GM21576 (cell line): Measurements from ENCODE around the gene CAVIN2.

Experiments used
- ATAC-seq: cut with Tn5 transposase; IDR thresholded peaks from one replicate; pipeline ENCODE4 v1.9.1; 2021; ENCODE audit warnings: mild to moderate bottlenecking, moderate library complexity; ENCODE audit not compliant: unreplicated experiment

Gene CAVIN2

GRCh38 chr2:191846515-191847476 lies at the start of gene CAVIN2:
Gene CAVIN2 (minus strand): TSS chr2:191847088. CDS start chr2:191846925, 163 bp downstream.
- ATAC-seq: peak; percentile 45

GRCh38 chr2:191895743-191896142 lies 48.9 kb upstream of the CAVIN2 start:
- ATAC-seq: no peak

GRCh38 chr2:191895195-191895594 lies 48.3 kb upstream of the CAVIN2 start:
- no peak for ATAC-seq

GRCh38 chr2:191894681-191895147 lies 47.8 kb upstream of the CAVIN2 start:
- no peak for ATAC-seq

- ATAC-seq: no peak
These were observed 45.5 kb upstream of the CAVIN2 start for GRCh38 chr2:191892391-191892790.

GRCh38 chr2:191891656-191892055 lies 44.8 kb upstream of the CAVIN2 start:
- no peak for ATAC-seq

GRCh38 chr2:191889931-191890330 lies 43.0 kb upstream of the CAVIN2 start:
- no peak for ATAC-seq

GRCh38 chr2:191888400-191889166 lies 41.7 kb upstream of the CAVIN2 start:
- no peak for ATAC-seq

GRCh38 chr2:191885650-191886049 lies 38.8 kb upstream of the CAVIN2 start:
- no peak for ATAC-seq

- ATAC-seq: no peak
These were observed 38.2 kb upstream of the CAVIN2 start for GRCh38 chr2:191885098-191885497.

GRCh38 chr2:191881982-191882816 lies 35.3 kb upstream of the CAVIN2 start:
- ATAC-seq: no peak

GRCh38 chr2:191878548-191879279 lies 31.8 kb upstream of the CAVIN2 start:
- ATAC-seq: no peak

GRCh38 chr2:191877875-191878274 lies 31.0 kb upstream of the CAVIN2 start:
- ATAC-seq: no peak

GRCh38 chr2:191875859-191876258 lies 29.0 kb upstream of the CAVIN2 start:
- ATAC-seq: no peak

GRCh38 chr2:191870744-191871143 lies 23.9 kb upstream of the CAVIN2 start:
- ATAC-seq: no peak

GRCh38 chr2:191869781-191870180 lies 22.9 kb upstream of the CAVIN2 start:
- no peak for ATAC-seq

- ATAC-seq: peak; percentile 60
These were observed 22.3 kb upstream of the CAVIN2 start for GRCh38 chr2:191869178-191869577.

GRCh38 chr2:191867507-191867847 lies 20.6 kb upstream of the CAVIN2 start:
- no peak for ATAC-seq

- ATAC-seq: no peak
These were observed 20.0 kb upstream of the CAVIN2 start for GRCh38 chr2:191866675-191867506.
